H1 (cell line): Measurements from ENCODE around the gene ADAMTS16. TPM values are rescaled to one million over a fixed set of nuclear protein-coding genes. Genes with fewer than 3 reads are reported as not detected.

ENCODE experiments used
- CTCF ChIA-PET: fragments of 300-600 bp; sonication (Branson Sonifier 250); formaldehyde crosslinking; loops from one replicate; lab custom pipeline; 2021; ENCODE audit not compliant: partially characterized antibody; lab: Charles Lee
- POLR2A ChIA-PET: fragments of 300-600 bp; sonication (Branson Sonifier 250); formaldehyde crosslinking; loops from one replicate; lab custom pipeline; 2021; ENCODE audit warnings: inconsistent platforms; ENCODE audit not compliant: partially characterized antibody; lab: Charles Lee
- DNase-seq, 2 experiments: peaks; one replicate each; pipeline versions ENCODE4 v3.0.0 to v3.0.0-alpha.2; 2010 to 2022; ENCODE audit warnings: low spot score in 2 of 2, low read depth in 1 of 2, mixed read lengths in 1 of 2
- FAIRE-seq: peaks from 2 replicates; lab custom pipeline; 2011; peaks lifted over from hg19 to GRCh38; lab: Jason Lieb, UNC
- H2AFZ ChIP-seq: 2 replicates; pipeline ENCODE4 v1.8.1; 2012; ENCODE audit warnings: low read length, inconsistent platforms
- H2AK5ac ChIP-seq: 2 replicates; pipeline ENCODE4 v1.6.1; 2013; ENCODE audit warnings: low read depth, low read length
- H2BK120ac ChIP-seq: replicated peaks from 2 replicates; pipeline ENCODE3; 2013; ENCODE audit warnings: low read depth, low read length, inconsistent platforms
- H2BK12ac ChIP-seq: 2 replicates; pipeline ENCODE4 v1.6.1; 2013; ENCODE audit warnings: low read depth, low read length
- H2BK15ac ChIP-seq: 2 replicates; pipeline ENCODE4 v1.6.1; 2013; ENCODE audit warnings: low read length
- H2BK20ac ChIP-seq: 2 replicates; pipeline ENCODE4 v1.6.1; 2013; ENCODE audit warnings: low read length
- H2BK5ac ChIP-seq: 2 replicates; pipeline ENCODE4 v1.6.1; 2013; ENCODE audit warnings: low read depth, low read length
- H3K14ac ChIP-seq: 2 replicates; pipeline ENCODE4 v1.6.1; 2013; ENCODE audit warnings: inconsistent platforms; ENCODE audit not compliant: insufficient read length
- H3K18ac ChIP-seq: 2 replicates; pipeline ENCODE4 v1.6.1; 2013; ENCODE audit warnings: low read length; ENCODE audit errors: extremely low read depth
- H3K23ac ChIP-seq: 2 replicates; pipeline ENCODE4 v1.6.1; 2013; ENCODE audit warnings: inconsistent platforms; ENCODE audit not compliant: insufficient read length
- H3K23me2 ChIP-seq: 2 replicates; pipeline ENCODE4 v1.6.1; 2013; ENCODE audit warnings: low read depth, low read length
- H3K27ac ChIP-seq: 2 replicates; pipeline ENCODE4 v1.6.1; 2011; ENCODE audit warnings: low read depth, low read length, inconsistent platforms
- H3K27me3 ChIP-seq, 4 experiments: replicated peaks in 1 of 4; 1 replicate in 1 of 4; 2 replicates in 3 of 4; pipeline versions ENCODE4 v1.6.1 to v1.8.1; 2011 to 2013; ENCODE audit warnings: low read length in 3 of 4, mild to moderate bottlenecking in 3 of 4, inconsistent platforms in 2 of 4, mixed read lengths in 2 of 4, moderate library complexity in 1 of 4; ENCODE audit not compliant: control insufficient read depth in 3 of 4, insufficient read depth in 3 of 4; ENCODE audit errors: extremely low read depth in 1 of 4
- H3K36me3 ChIP-seq, 4 experiments: 2 replicates each; pipeline versions ENCODE4 v1.6.1 to v1.8.1; 2011 to 2013; ENCODE audit warnings: mild to moderate bottlenecking in 4 of 4, low read length in 3 of 4, moderate library complexity in 2 of 4, control low read depth in 1 of 4, inconsistent platforms in 1 of 4; ENCODE audit not compliant: insufficient read depth in 4 of 4, control insufficient read depth in 2 of 4
- H3K4ac ChIP-seq: replicated peaks from 2 replicates; pipeline ENCODE3; 2013; ENCODE audit warnings: low read length, low read depth, mixed read lengths, inconsistent platforms; ENCODE audit not compliant: insufficient read length
- H3K4me1 ChIP-seq, 4 experiments: replicated peaks in 1 of 4; 1 replicate in 1 of 4; 2 replicates in 3 of 4; pipeline versions ENCODE4 v1.6.1 to v1.8.1; 2011 to 2013; ENCODE audit warnings: low read length in 3 of 4, inconsistent platforms in 2 of 4, mixed read lengths in 1 of 4; ENCODE audit not compliant: insufficient read depth in 4 of 4, control insufficient read depth in 3 of 4
- H3K4me2 ChIP-seq, 2 experiments: 2 replicates each; pipeline versions ENCODE4 v1.6.1 to v1.8.1; 2011 to 2013; ENCODE audit warnings: low read depth in 2 of 2, low read length in 2 of 2, control low read depth in 1 of 2, inconsistent platforms in 1 of 2, mild to moderate bottlenecking in 1 of 2; ENCODE audit not compliant: insufficient read depth in 1 of 2
- H3K4me3 ChIP-seq, 4 experiments: fragments of 200-600, 300-600 bp in 1 of 4; sonication (generic), shearing (Covaris generic), sonication (Bioruptor Twin) in 1 of 4; 2 replicates each; pipeline versions ENCODE4 v1.5.1 to v1.8.1; 2011 to 2016; ENCODE audit warnings: low read length in 4 of 4, low read depth in 3 of 4, control low read depth in 2 of 4, inconsistent platforms in 2 of 4, mild to moderate bottlenecking in 2 of 4, mixed read lengths in 1 of 4, moderate library complexity in 1 of 4; ENCODE audit not compliant: insufficient read depth in 2 of 4; ENCODE audit errors: extremely low read depth in 1 of 4
- H3K56ac ChIP-seq: replicated peaks from 2 replicates; pipeline ENCODE3; 2013; ENCODE audit warnings: low read depth, mild to moderate bottlenecking, mixed read lengths, low read length, inconsistent platforms; ENCODE audit not compliant: insufficient read length
- H3K79me1 ChIP-seq: 2 replicates; pipeline ENCODE4 v1.6.1; 2013; ENCODE audit warnings: low read depth, low read length, control low read depth
- H3K79me2 ChIP-seq, 2 experiments: 2 replicates each; pipeline versions ENCODE4 v1.6.1 to v1.8.1; 2012 to 2013; ENCODE audit warnings: low read length in 2 of 2, mild to moderate bottlenecking in 2 of 2, inconsistent platforms in 1 of 2; ENCODE audit not compliant: insufficient read depth in 2 of 2, control insufficient read depth in 1 of 2
- H3K9ac ChIP-seq, 4 experiments: replicated peaks in 1 of 4; 1 replicate in 1 of 4; 2 replicates in 3 of 4; pipeline versions ENCODE4 v1.6.1 to v1.8.1; 2011 to 2013; ENCODE audit warnings: low read depth in 3 of 4, low read length in 3 of 4, control low read depth in 2 of 4, mild to moderate bottlenecking in 2 of 4, moderate library complexity in 2 of 4, inconsistent platforms in 1 of 4; ENCODE audit errors: extremely low read depth in 1 of 4
- H3K9me3 ChIP-seq, 2 experiments: 2 replicates each; pipeline versions ENCODE4 v1.6.1 to v1.8.1; 2012 to 2013; ENCODE audit warnings: mild to moderate bottlenecking in 2 of 2, moderate library complexity in 2 of 2, control low read depth in 1 of 2, inconsistent platforms in 1 of 2, low read depth in 1 of 2, low read length in 1 of 2, mixed read lengths in 1 of 2; ENCODE audit not compliant: insufficient read depth in 2 of 2
- H4K20me1 ChIP-seq, 2 experiments: replicated peaks in 1 of 2; 2 replicates each; pipeline versions ENCODE3 to v1.8.1; 2011 to 2013; ENCODE audit warnings: inconsistent platforms in 2 of 2, low read length in 2 of 2, mild to moderate bottlenecking in 1 of 2; ENCODE audit not compliant: insufficient read depth in 2 of 2, control insufficient read depth in 1 of 2
- H4K5ac ChIP-seq: 2 replicates; pipeline ENCODE4 v1.6.1; 2013; ENCODE audit warnings: low read length, low read depth, mixed read lengths, inconsistent platforms; ENCODE audit not compliant: insufficient read length
- H4K8ac ChIP-seq: 2 replicates; pipeline ENCODE4 v1.8.0; 2013; ENCODE audit warnings: mild to moderate bottlenecking, moderate library complexity, low read length, inconsistent platforms; ENCODE audit not compliant: insufficient read depth; ENCODE audit errors: extremely low read depth
- H4K91ac ChIP-seq: replicated peaks from 2 replicates; pipeline ENCODE3; 2013; ENCODE audit warnings: low read length, mixed read lengths, inconsistent platforms; ENCODE audit not compliant: insufficient read length
- ASH2L ChIP-seq: fragments of 200-600, 300-600 bp; sonication (generic); IDR thresholded peaks from one replicate; pipeline ENCODE4 v1.7.1; 2017; ENCODE audit warnings: low read length
- BACH1 ChIP-seq: IDR thresholded peaks from 2 replicates; pipeline ENCODE4 v1.6.1; 2012; ENCODE audit warnings: low read length, improper control_type of control experiment
- BCL11A ChIP-seq, 2 experiments: IDR thresholded peaks; one replicate each; pipeline ENCODE4 v1.6.1; 2011; ENCODE audit warnings: low read depth in 2 of 2, low read length in 2 of 2, mild to moderate bottlenecking in 2 of 2
- CHD2 ChIP-seq: IDR thresholded peaks from 2 replicates; pipeline ENCODE4 v1.6.1; 2012; ENCODE audit warnings: low read length, improper control_type of control experiment
- FOSL1 ChIP-seq: IDR thresholded peaks from 2 replicates; pipeline ENCODE4 v1.6.1; 2011; ENCODE audit warnings: mild to moderate bottlenecking, low read depth, low read length, moderate library complexity; ENCODE audit not compliant: insufficient read depth
- KDM5A ChIP-seq: fragments of 200-600 bp; IDR thresholded peaks from 2 replicates; pipeline ENCODE4 v1.7.1; 2012; ENCODE audit warnings: mild to moderate bottlenecking, low read length, inconsistent platforms, mixed read lengths
- RNF2 ChIP-seq: fragments of 200-900, 300-1000 bp; sonication (generic); IDR thresholded peaks from 2 replicates; pipeline ENCODE4 v1.7.1; 2016; ENCODE audit warnings: borderline replicate concordance, low read depth, mild to moderate bottlenecking, antibody characterized with exemption, low read length; ENCODE audit not compliant: poor library complexity, severe bottlenecking; ENCODE audit errors: missing control alignments
- SUZ12 ChIP-seq: fragments of 200-600 bp; sonication (generic); IDR thresholded peaks from 2 replicates; pipeline ENCODE4 v1.6.1; 2012; ENCODE audit warnings: mild to moderate bottlenecking, inconsistent platforms, low read length, moderate library complexity, mixed read lengths
- TAF7 ChIP-seq: optimal IDR thresholded peaks from 2 replicates; pipeline ENCODE3; 2011; ENCODE audit warnings: low read depth, mild to moderate bottlenecking, inconsistent platforms, low read length, moderate library complexity, borderline replicate concordance
- TEAD4 ChIP-seq: IDR thresholded peaks from 2 replicates; pipeline ENCODE4 v1.6.1; 2012; ENCODE audit warnings: low read depth, low read length, inconsistent platforms, mixed read lengths
- WGBS, 2 experiments: shearing (Covaris generic) in 1 of 2; methylation state at CpG; one replicate each; pipeline versions ENCODE4 v1.1.6 to v1.1.7; 2013 to 2015; ENCODE audit warnings: low lambda C conversion rate in 2 of 2, mixed read lengths in 2 of 2, inconsistent platforms in 1 of 2, low coverage in 1 of 2, missing lambda C conversion rate in 1 of 2; ENCODE audit not compliant: insufficient replicate concordance in 2 of 2, insufficient coverage in 1 of 2, insufficient read length in 1 of 2; ENCODE audit errors: extremely low coverage in 1 of 2, missing lambda C conversion rate in 1 of 2; 5-methylcytosine and 5-hydroxymethylcytosine counted together
- polyA plus RNA-seq, 7 experiments: library from polyadenylated mRNA; depleted of rRNA in 3 of 7; stranded (reverse) in 5 of 7; unstranded in 2 of 7; fragments of >200 nt in 5 of 7; fragments of 200-250 nt in 2 of 7; gene quantifications; 1 replicate in 5 of 7; 2 replicates in 1 of 7; 4 replicates in 1 of 7; pipeline versions ENCODE4 v1.2.1 to v1.2.3, GENCODE V29; 2011 to 2013; ENCODE audit warnings: missing spikeins in 2 of 7, mixed read lengths in 2 of 7
- total RNA-seq: library from RNA; stranded (reverse); fragmentation: NEBNext Ultra II Directional; extraction: Animal tissue kit (Norgen Biotek cat#: 25700); gene quantifications from 2 replicates; pipeline ENCODE4 v1.2.1, GENCODE V29; 2021
- TF ChIP-seq, protein P1 (sequence below): IDR thresholded peaks from 2 replicates; pipeline ENCODE4 v1.6.1; 2011; ENCODE audit warnings: low read length, improper control_type of control experiment
- TF ChIP-seq, protein P2 (sequence below): IDR thresholded peaks from 2 replicates; pipeline ENCODE4 v1.6.1; 2011; ENCODE audit warnings: low read depth, mild to moderate bottlenecking, low read length; ENCODE audit not compliant: insufficient read depth
- TF ChIP-seq, protein P3 (sequence below): IDR thresholded peaks from 2 replicates; pipeline ENCODE4 v1.6.1; 2012; ENCODE audit warnings: inconsistent platforms

The ADAMTS16 gene
- total and polyA plus RNA-seq, 2 of the 8 experiments (the other 6 are each of a cell fraction or from before 2014, with no cell fraction given) = 3.7 to 16.0 TPM

DNA sequence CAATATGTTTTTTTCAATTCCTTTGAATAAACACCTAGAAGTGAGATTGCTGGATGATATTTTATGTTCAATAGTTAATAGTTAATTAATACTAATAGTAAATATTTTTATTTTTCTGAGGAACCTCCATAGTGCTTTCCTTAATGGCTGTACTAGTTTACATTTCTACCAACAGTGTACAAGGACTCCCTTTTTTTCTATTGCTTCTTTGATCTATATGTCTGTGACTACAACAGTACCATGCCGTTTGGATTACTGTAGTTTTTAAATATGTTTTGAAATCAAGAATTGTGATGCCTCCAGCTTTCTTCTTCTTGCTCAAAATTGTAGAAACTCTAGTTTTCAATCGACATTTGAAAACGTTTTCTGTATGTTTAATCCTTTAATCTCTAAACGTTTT lies 39.5 kb upstream of the ADAMTS16 start:
- WGBS, 2 experiments = 82% methylated on average over 4 of the region's 4 CpGs; no CpG with 5 or more reads in 1 of the 2 experiments
- Histone ChIP-seq H3K23ac (no peak overlapping the region), H2AFZ (no peak overlapping the region), H2BK120ac (no peak overlapping the region), H2BK15ac (no peak overlapping the region), H4K91ac (no peak overlapping the region), H2BK5ac (no peak overlapping the region), H3K79me1 (no peaks in the 10 kb centered on the region), H3K27me3 (no peaks in the 10 kb centered on the region), H2AK5ac (no peak overlapping the region), H3K18ac (no peak overlapping the region), H3K9ac (no peak overlapping the region), H3K23me2 (no peaks in the 10 kb centered on the region), H3K14ac (no peak overlapping the region), H4K5ac (no peak overlapping the region), H3K56ac (no peak overlapping the region), H3K36me3 (no peaks in the 10 kb centered on the region), H3K79me2 (no peaks in the 10 kb centered on the region), H3K4me3 (no peak overlapping the region), H3K27ac (no peak overlapping the region), H3K4ac (no peak overlapping the region), H3K4me2 (no peak overlapping the region), H3K9me3 (no peaks in the 10 kb centered on the region; a peak in 1 of 4 replicates), H4K20me1 (no peaks in the 10 kb centered on the region), H3K4me1 (no peaks in the 10 kb centered on the region), H2BK12ac (no peak overlapping the region), H4K8ac (no peak overlapping the region), H2BK20ac (no peak overlapping the region)
- no peak for DNase-seq
- FAIRE-seq = no peak
- ChIA-PET POLR2A (no interaction called here), CTCF (interaction anchor here (0.6 kb wide), 1 partner anchor 66 kb away, joined by 4 read pairs; no protein-coding TSS in a partner anchor)
- no peak for TF ChIP-seq RNF2
- TF ChIP-seq, protein P1, sequence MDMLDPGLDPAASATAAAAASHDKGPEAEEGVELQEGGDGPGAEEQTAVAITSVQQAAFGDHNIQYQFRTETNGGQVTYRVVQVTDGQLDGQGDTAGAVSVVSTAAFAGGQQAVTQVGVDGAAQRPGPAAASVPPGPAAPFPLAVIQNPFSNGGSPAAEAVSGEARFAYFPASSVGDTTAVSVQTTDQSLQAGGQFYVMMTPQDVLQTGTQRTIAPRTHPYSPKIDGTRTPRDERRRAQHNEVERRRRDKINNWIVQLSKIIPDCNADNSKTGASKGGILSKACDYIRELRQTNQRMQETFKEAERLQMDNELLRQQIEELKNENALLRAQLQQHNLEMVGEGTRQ = no peak
- TF ChIP-seq BACH1 = no peak
- TF ChIP-seq FOSL1 = no peak
- TF ChIP-seq, protein P2, sequence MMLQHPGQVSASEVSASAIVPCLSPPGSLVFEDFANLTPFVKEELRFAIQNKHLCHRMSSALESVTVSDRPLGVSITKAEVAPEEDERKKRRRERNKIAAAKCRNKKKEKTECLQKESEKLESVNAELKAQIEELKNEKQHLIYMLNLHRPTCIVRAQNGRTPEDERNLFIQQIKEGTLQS = no peak
- TF ChIP-seq TAF7 = no peak
- no peak for TF ChIP-seq BCL11A (IDR thresholded peaks at IDR 0.05; ENCODE audit: low read depth in 2 of 2, low read length in 2 of 2)
- TF ChIP-seq KDM5A = no peak
- no peak for TF ChIP-seq ASH2L
- no peak for TF ChIP-seq CHD2
- TF ChIP-seq TEAD4 = no peak
- no peak for TF ChIP-seq SUZ12
- TF ChIP-seq, protein P3, sequence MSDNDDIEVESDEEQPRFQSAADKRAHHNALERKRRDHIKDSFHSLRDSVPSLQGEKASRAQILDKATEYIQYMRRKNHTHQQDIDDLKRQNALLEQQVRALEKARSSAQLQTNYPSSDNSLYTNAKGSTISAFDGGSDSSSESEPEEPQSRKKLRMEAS = no peak
